22Rv1 (cell line): Measurements from ENCODE around the gene MKLN1.

ENCODE experiments used
- CTCF ChIP-seq: fragments of 450-650 bp; IDR thresholded peaks from 2 replicates; pipeline ENCODE4 v1.5.1; 2017; ENCODE audit warnings: mild to moderate bottlenecking
- ZFX ChIP-seq: fragments of 450-650 bp; IDR thresholded peaks from 2 replicates; pipeline ENCODE4 v1.6.1; 2017; ENCODE audit warnings: antibody characterized with exemption, borderline replicate concordance

GRCh38 chr7:131538813-131539179 lies 211.1 kb downstream of the MKLN1 start:
- TF ChIP-seq CTCF: no peak
- no peak for TF ChIP-seq ZFX
